Sigmoid colon (tissue), 7 donors: ENCODE data around the gene MACROH2A1. TPM values are rescaled to one million over a fixed set of nuclear protein-coding genes. Genes with fewer than 3 reads are reported as not detected.

ENCODE experiments used
- DNase-seq: peaks from one replicate; pipeline ENCODE4 v3.0.0-alpha.2; 2019
- H3K27ac ChIP-seq, 4 donors: fragments of 200-600 bp; sonication (generic); one replicate each; pipeline ENCODE4 v1.5.1; 2016 to 2019; ENCODE audit warnings: mild to moderate bottlenecking in 1 of 4
- H3K27me3 ChIP-seq, 3 donors: fragments of 200-600 bp; sonication (generic); one replicate each; pipeline ENCODE4 v1.5.1; 2019; ENCODE audit warnings: mild to moderate bottlenecking in 1 of 3
- H3K36me3 ChIP-seq, 4 donors: fragments of 200-600 bp; sonication (generic); one replicate each; pipeline ENCODE4 v1.5.1; 2016 to 2019
- H3K4me1 ChIP-seq, 4 donors: fragments of 200-600 bp; sonication (generic); one replicate each; pipeline ENCODE4 v1.5.1; 2017 to 2019
- H3K4me3 ChIP-seq, 4 donors: fragments of 200-600 bp; sonication (generic); one replicate each; pipeline ENCODE4 v1.5.1; 2017 to 2019; ENCODE audit warnings: mild to moderate bottlenecking in 2 of 4, moderate library complexity in 1 of 4
- H3K9me3 ChIP-seq, 4 donors: fragments of 200-600 bp in 3 of 4; sonication (generic) in 3 of 4; one replicate each; pipeline versions ENCODE4 v1.5.1 to v1.6.1; 2013 to 2019
- EP300 ChIP-seq, 4 donors: sonication (generic); formaldehyde crosslinking; IDR thresholded peaks; one replicate each; pipeline ENCODE4 v1.6.1; 2017; ENCODE audit warnings: antibody characterized with exemption in 4 of 4
- POLR2A ChIP-seq, 2 donors: fragments of 450-650 bp; IDR thresholded peaks; one replicate each; pipeline ENCODE4 v1.6.1; 2016; ENCODE audit warnings: antibody characterized with exemption in 2 of 2, mild to moderate bottlenecking in 2 of 2, moderate library complexity in 2 of 2
- POLR2AphosphoS5 ChIP-seq, 4 donors: sonication (generic); formaldehyde crosslinking; IDR thresholded peaks; one replicate each; pipeline ENCODE4 v1.6.1; 2017; ENCODE audit warnings: antibody characterized with exemption in 4 of 4
- WGBS, 2 donors: extraction: QIAGEN DNeasy Blood & Tissue Kit; methylation state at CpG; one replicate each; pipeline ENCODE4 v1.1.7; 2013; 5-methylcytosine and 5-hydroxymethylcytosine counted together
- intact Hi-C: fragments of 100-400 bp; cut with DNase I; formaldehyde crosslinking; loops from one replicate; pipeline ENCODE4 v1.15.1; 2023
- polyA plus RNA-seq, 3 donors: library from polyadenylated mRNA; stranded (reverse); fragments of 200-250 nt; gene quantifications; one replicate each; pipeline ENCODE4 v1.2.3, GENCODE V29; 2013
- total RNA-seq, 4 donors: library from RNA; depleted of rRNA; stranded (reverse); fragments of >200 nt; gene quantifications; one replicate each; pipeline ENCODE4 v1.1.0, GENCODE V29; 2016
- TF ChIP-seq, protein P1 (sequence below), 4 experiments: fragments of 450-650 bp in 3 of 4; fragments of 200-600 bp in 1 of 4; IDR thresholded peaks; one replicate each; pipeline ENCODE4 v1.5.1; 2016 to 2019; ENCODE audit warnings: antibody characterized with exemption in 4 of 4, mild to moderate bottlenecking in 3 of 4, moderate library complexity in 2 of 4
- donor health status: healthy with polysubstance abuse.
- donor health status: Bipolar disorder and iron deficiency.
- donor health status: healthy.

MACROH2A1 gene
- total and polyA plus RNA-seq, 7 donors: 123 to 202 (median 175) TPM

- H3K27me3 ChIP-seq: no peaks in the 10 kb centered on the region
- no peak for DNase-seq
- intact Hi-C loops: no loop called here
- H3K4me1 ChIP-seq: no peaks in the 10 kb centered on the region
- H3K4me3 ChIP-seq: no peak overlapping the region
- H3K36me3 ChIP-seq: no peaks in the 10 kb centered on the region
- H3K27ac ChIP-seq: no peak overlapping the region
- TF ChIP-seq, protein P1, sequence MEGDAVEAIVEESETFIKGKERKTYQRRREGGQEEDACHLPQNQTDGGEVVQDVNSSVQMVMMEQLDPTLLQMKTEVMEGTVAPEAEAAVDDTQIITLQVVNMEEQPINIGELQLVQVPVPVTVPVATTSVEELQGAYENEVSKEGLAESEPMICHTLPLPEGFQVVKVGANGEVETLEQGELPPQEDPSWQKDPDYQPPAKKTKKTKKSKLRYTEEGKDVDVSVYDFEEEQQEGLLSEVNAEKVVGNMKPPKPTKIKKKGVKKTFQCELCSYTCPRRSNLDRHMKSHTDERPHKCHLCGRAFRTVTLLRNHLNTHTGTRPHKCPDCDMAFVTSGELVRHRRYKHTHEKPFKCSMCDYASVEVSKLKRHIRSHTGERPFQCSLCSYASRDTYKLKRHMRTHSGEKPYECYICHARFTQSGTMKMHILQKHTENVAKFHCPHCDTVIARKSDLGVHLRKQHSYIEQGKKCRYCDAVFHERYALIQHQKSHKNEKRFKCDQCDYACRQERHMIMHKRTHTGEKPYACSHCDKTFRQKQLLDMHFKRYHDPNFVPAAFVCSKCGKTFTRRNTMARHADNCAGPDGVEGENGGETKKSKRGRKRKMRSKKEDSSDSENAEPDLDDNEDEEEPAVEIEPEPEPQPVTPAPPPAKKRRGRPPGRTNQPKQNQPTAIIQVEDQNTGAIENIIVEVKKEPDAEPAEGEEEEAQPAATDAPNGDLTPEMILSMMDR (IDR thresholded peaks at IDR 0.05): no peak
- TF ChIP-seq POLR2A (IDR thresholded peaks at IDR 0.05): no peak
- no peak for TF ChIP-seq EP300 (IDR thresholded peaks at IDR 0.05)
- no peak for TF ChIP-seq POLR2AphosphoS5 (IDR thresholded peaks at IDR 0.05)
- H3K9me3 ChIP-seq: no peaks in the 10 kb centered on the region
These were observed 23.4 kb upstream of the MACROH2A1 start for GRCh38 chr5:135422419-135422818.

DNA sequence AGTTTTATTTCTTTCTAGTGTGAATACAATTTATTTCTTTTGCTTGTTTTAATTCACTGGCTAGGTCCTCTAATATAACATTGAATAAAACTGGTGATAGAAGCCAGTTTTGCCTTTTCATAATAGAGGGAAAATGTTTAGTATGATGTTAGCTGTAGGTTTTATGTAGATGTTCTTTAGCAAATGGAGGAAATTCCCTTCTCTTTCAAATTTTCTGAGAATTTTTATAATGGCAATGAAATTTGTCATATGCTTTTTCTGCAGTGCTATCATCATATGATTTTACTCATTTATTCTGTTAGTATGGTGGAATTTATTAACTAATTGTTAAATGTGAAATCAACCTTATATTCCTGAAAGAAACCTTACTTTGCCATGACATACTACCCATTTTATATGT lies 18.1 kb upstream of the MACROH2A1 start:
- intact Hi-C loops: no loop called here
- H3K4me3 ChIP-seq: no peak overlapping the region
- DNase-seq: no peak
- no peaks in the 10 kb centered on the region for H3K27me3 ChIP-seq
- H3K4me1 ChIP-seq: no peaks in the 10 kb centered on the region
- no peaks in the 10 kb centered on the region for H3K9me3 ChIP-seq
- no peaks in the 10 kb centered on the region for H3K36me3 ChIP-seq
- no peak overlapping the region for H3K27ac ChIP-seq
- TF ChIP-seq EP300 (IDR thresholded peaks at IDR 0.05) (no peak), POLR2AphosphoS5 (IDR thresholded peaks at IDR 0.05) (no peak), POLR2A (IDR thresholded peaks at IDR 0.05) (no peak)
- TF ChIP-seq, protein P1 (IDR thresholded peaks at IDR 0.05): no peak

- Histone ChIP-seq H3K36me3 (no peaks in the 10 kb centered on the region), H3K4me3 (no peak overlapping the region), H3K4me1 (peaks cover 0 to 3% (median under 1%) of the 10 kb centered on the region in 4 donors), H3K27me3 (no peaks in the 10 kb centered on the region), H3K9me3 (no peaks in the 10 kb centered on the region), H3K27ac (no peak overlapping the region)
- 87 to 93% methylated on average over 2 of the region's 2 CpGs for WGBS, 2 donors
- no peak for DNase-seq
- intact Hi-C loops: no loop called here
- no peak for TF ChIP-seq POLR2AphosphoS5 (IDR thresholded peaks at IDR 0.05)
- TF ChIP-seq, protein P1 (IDR thresholded peaks at IDR 0.05): no peak
- TF ChIP-seq EP300 (IDR thresholded peaks at IDR 0.05): no peak
- no peak for TF ChIP-seq POLR2A (IDR thresholded peaks at IDR 0.05)
These were observed 6.1 kb upstream of the MACROH2A1 start for GRCh38 chr5:135405082-135405481.

- DNase-seq: no peak
- Histone ChIP-seq H3K36me3 (no peaks in the 10 kb centered on the region), H3K4me1 (peaks cover 0 to 24% (median 15%) of the 10 kb centered on the region in 4 donors), H3K27me3 (no peaks in the 10 kb centered on the region), H3K4me3 (no peak overlapping the region), H3K9me3 (no peaks in the 10 kb centered on the region), H3K27ac (no peak overlapping the region)
- TF ChIP-seq EP300 (IDR thresholded peaks at IDR 0.05): no peak
- no peak for TF ChIP-seq POLR2A (IDR thresholded peaks at IDR 0.05)
- TF ChIP-seq POLR2AphosphoS5 (IDR thresholded peaks at IDR 0.05): no peak
- TF ChIP-seq, protein P1 (IDR thresholded peaks at IDR 0.05): no peak
- intact Hi-C loops: no loop called here
- 90 to 93% methylated on average over 2 of the region's 2 CpGs for WGBS, 2 donors
These were observed 3.0 kb upstream of the MACROH2A1 start for GRCh38 chr5:135402031-135402430.

DNA sequence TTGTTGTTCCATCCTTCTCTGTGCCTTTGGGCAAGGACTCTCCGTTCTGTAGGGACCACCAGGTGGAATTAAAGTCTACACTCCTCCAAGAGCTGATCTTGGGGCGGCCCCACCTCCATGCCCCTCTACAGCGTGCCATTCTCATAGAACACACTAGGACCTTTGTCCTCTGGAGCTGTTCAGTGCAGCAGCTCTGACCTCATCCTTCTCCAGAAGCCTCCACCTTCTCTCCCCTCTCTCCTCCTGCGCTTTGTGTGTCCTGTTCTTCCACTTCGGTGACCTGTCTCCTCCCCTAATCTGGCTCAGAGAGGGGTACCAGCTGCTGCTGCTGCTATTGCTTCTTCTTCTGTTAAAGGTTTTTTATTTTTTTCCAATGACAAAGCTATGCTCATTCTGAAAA lies 1.8 kb upstream of the MACROH2A1 start:
- WGBS, 2 donors: 45 to 64% methylated on average over 5 of the region's 5 CpGs
- intact Hi-C loops: no loop called here
- no peak for DNase-seq
- H3K27ac ChIP-seq: no peak overlapping the region
- H3K4me3 ChIP-seq: no peak overlapping the region
- peaks cover 0 to 36% (median 27%) of the 10 kb centered on the region in 4 donors for H3K4me1 ChIP-seq
- TF ChIP-seq EP300 (IDR thresholded peaks at IDR 0.05) (no peak), POLR2AphosphoS5 (IDR thresholded peaks at IDR 0.05) (no peak), POLR2A (IDR thresholded peaks at IDR 0.05) (no peak)
- TF ChIP-seq, protein P1 (IDR thresholded peaks at IDR 0.05): no peak
- H3K9me3 ChIP-seq: no peaks in the 10 kb centered on the region
- no peaks in the 10 kb centered on the region for H3K27me3 ChIP-seq
- H3K36me3 ChIP-seq: no peaks in the 10 kb centered on the region
